ENCODE data around the gene IGFL3. TPM values are rescaled to one million over a fixed set of nuclear protein-coding genes. Genes with fewer than 3 reads are reported as not detected.

IGFL3 gene
- total and polyA plus RNA-seq, 11 donors: not detected

GRCh38 chr19:46147791-46148288 lies 23.4 kb upstream of the IGFL3 start, which contains the start of gene IGFL2:
Gene IGFL2, plus strand, starts transcription at chr19:46148238. Its CDS starts 41 bp downstream, at chr19:46148279.
- no peaks in the 10 kb centered on the region for H3K4me1 ChIP-seq
- no peaks in the 10 kb centered on the region for H3K36me3 ChIP-seq
- 62 to 67% (median 65%) methylated on average over 6 of the region's 6 CpGs for WGBS, 4 donors
- H3K4me3 ChIP-seq: no peak within 1 kb of the TSS
- no peak for DNase-seq
- peaks cover 0 to 6% (median 0%) of the 10 kb centered on the region in 9 donors for H3K27me3 ChIP-seq
- no peaks in the 10 kb centered on the region for H3K9me3 ChIP-seq
- H3K27ac ChIP-seq: no peak within 1 kb of the TSS
- TF ChIP-seq, protein P1, sequence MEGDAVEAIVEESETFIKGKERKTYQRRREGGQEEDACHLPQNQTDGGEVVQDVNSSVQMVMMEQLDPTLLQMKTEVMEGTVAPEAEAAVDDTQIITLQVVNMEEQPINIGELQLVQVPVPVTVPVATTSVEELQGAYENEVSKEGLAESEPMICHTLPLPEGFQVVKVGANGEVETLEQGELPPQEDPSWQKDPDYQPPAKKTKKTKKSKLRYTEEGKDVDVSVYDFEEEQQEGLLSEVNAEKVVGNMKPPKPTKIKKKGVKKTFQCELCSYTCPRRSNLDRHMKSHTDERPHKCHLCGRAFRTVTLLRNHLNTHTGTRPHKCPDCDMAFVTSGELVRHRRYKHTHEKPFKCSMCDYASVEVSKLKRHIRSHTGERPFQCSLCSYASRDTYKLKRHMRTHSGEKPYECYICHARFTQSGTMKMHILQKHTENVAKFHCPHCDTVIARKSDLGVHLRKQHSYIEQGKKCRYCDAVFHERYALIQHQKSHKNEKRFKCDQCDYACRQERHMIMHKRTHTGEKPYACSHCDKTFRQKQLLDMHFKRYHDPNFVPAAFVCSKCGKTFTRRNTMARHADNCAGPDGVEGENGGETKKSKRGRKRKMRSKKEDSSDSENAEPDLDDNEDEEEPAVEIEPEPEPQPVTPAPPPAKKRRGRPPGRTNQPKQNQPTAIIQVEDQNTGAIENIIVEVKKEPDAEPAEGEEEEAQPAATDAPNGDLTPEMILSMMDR (IDR thresholded peaks at IDR 0.05): no peak
- no peak for TF ChIP-seq POLR2A (IDR thresholded peaks at IDR 0.05)
- ATAC-seq: no peak
- intact Hi-C loops (cut with DNase I): no loop called here

DNA sequence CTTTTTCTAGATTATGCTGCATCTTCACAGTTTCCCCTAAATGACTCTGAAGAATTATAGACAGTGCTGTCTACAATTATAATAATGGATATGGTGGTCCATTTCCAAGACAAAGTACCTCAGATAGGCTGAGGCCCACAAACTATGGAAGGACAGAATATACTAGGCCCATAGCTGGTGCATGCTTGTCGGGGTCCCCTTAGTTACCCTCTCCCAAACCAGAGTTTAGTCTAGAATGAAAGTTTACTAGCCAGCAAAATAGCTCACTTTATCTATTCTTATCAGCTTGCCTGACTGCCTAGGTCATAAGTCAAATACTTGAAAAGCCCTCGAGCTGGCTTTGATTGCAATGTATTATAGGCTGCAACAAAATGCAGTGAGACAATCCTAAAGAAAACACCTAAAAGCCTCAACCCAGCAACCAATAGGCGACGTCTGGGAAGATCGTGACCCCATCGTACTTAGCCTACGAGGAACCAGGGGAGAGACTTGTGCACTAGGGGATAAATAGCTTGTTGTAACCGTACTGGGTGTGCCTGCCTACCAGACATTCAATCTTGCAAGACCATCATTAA lies 22.8 kb upstream of the IGFL3 start:
- WGBS, 4 donors: 72 to 78% (median 74%) methylated on average over 8 of the region's 8 CpGs
- Histone ChIP-seq H3K4me1 (no peaks in the 10 kb centered on the region), H3K4me3 (no peak overlapping the region), H3K36me3 (no peaks in the 10 kb centered on the region), H3K27me3 (peaks cover 0 to 6% (median 0%) of the 10 kb centered on the region in 9 donors), H3K27ac (no peak overlapping the region), H3K9me3 (no peaks in the 10 kb centered on the region)
- TF ChIP-seq POLR2A (IDR thresholded peaks at IDR 0.05): no peak
- TF ChIP-seq, protein P1 (IDR thresholded peaks at IDR 0.05): no peak
- ATAC-seq (no peak), DNase-seq (no peak)
- intact Hi-C loops (cut with DNase I): no loop called here

DNA sequence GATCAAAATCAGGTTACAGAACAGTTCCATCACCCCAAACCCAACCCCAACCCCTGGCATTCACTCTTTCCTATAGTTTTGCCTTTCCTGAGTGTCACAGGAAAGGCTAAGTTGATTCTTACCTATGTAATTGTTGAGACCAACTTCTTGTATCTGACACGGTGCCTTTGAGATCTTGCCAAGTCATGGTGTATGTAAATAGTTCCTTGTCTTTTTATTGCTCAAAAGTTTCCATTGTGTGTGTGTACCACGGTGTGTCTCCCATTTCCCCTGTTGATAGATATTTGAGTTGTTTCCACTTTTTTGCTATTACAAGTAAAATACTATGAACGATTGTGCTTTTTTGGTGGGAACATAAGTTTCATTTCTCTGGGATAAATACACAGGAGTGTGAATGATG lies 20.3 kb upstream of the IGFL3 start:
- Histone ChIP-seq H3K27me3 (peaks cover 0 to 5% (median 0%) of the 10 kb centered on the region in 9 donors), H3K4me1 (no peaks in the 10 kb centered on the region), H3K4me3 (no peak overlapping the region), H3K9me3 (no peaks in the 10 kb centered on the region), H3K27ac (no peak overlapping the region), H3K36me3 (no peaks in the 10 kb centered on the region)
- intact Hi-C loops (cut with DNase I): no loop called here
- no peak for TF ChIP-seq POLR2A (IDR thresholded peaks at IDR 0.05)
- TF ChIP-seq, protein P1 (IDR thresholded peaks at IDR 0.05): no peak
- no peak for DNase-seq
- WGBS, 4 donors: 51 to 61% (median 54%) methylated on average over 3 of the region's 3 CpGs
- ATAC-seq: no peak

GRCh38 chr19:46142294-46142693 lies 17.8 kb upstream of the IGFL3 start:
- no peak for TF ChIP-seq POLR2A (IDR thresholded peaks at IDR 0.05)
- TF ChIP-seq, protein P1 (IDR thresholded peaks at IDR 0.05): no peak
- no peaks in the 10 kb centered on the region for H3K9me3 ChIP-seq
- H3K4me1 ChIP-seq: no peaks in the 10 kb centered on the region
- DNase-seq: no peak
- H3K4me3 ChIP-seq: no peak overlapping the region
- ATAC-seq: no peak
- H3K27me3 ChIP-seq: peaks cover 0 to 10% (median 0%) of the 10 kb centered on the region in 9 donors
- intact Hi-C loops (cut with DNase I): no loop called here
- H3K27ac ChIP-seq: no peak overlapping the region
- no peaks in the 10 kb centered on the region for H3K36me3 ChIP-seq
- WGBS, 4 donors: 67 to 82% (median 75%) methylated on average over 4 of the region's 4 CpGs
